ENCODE results near the gene LDB3.

LDB3 gene

GRCh38 chr10:86765548-86765947, 97.2 kb downstream of the LDB3 start:
- DNase-seq (ENCODE audit: low read depth) = no peak

DNA sequence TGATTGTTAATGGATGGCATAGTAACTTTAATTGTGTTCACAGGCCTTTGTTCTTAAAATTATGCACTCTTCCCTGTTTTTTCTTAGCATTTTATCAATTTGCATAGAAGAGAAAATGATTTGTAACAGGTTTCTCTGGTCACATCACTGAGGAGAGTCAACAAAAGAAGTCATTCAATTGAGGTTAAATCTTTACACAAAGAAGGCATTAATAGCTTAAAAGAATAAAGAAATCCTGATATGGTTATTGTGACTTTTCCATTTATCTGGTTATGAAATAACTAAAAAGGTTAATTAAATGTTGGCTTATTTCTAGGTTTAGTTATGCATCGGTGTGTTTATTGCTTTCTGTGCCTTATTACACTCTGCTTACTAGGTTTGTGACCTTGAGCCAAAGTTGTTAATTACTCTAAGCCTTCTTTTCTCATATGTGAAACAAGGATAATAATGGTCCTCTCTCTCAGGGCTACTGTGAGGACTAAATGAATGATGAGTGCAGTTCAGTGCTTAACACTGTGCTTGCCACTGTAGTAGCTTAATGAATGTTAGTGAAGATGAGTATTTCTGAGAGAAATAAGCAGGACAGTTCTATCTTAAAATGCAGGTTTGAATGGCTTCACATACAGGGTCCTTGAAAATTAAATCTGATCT, 100.2 kb downstream of the LDB3 start:
- DNase-seq (ENCODE audit: low read depth) = no peak

DNA sequence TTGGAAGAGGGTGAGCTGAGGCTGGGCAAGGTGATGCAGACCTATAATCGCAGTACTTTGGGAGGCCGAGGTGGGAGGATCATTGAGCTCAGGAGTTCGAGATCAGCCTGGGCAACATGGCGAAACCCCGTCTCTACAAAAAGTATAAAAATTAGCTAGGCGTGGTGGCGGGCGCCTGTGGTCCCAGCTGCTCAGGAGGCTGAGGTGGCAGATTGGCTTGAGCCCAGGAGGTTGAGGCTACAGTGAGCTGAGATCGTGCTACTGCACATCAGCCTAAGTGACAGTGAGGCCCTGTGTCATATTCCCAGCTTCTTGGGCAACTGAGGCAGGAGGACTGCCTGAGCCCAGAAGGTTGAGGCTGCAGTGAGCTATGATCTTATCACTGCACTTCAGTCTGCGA, 101.7 kb downstream of the LDB3 start:
- DNase-seq (ENCODE audit: low read depth) = no peak

DNA sequence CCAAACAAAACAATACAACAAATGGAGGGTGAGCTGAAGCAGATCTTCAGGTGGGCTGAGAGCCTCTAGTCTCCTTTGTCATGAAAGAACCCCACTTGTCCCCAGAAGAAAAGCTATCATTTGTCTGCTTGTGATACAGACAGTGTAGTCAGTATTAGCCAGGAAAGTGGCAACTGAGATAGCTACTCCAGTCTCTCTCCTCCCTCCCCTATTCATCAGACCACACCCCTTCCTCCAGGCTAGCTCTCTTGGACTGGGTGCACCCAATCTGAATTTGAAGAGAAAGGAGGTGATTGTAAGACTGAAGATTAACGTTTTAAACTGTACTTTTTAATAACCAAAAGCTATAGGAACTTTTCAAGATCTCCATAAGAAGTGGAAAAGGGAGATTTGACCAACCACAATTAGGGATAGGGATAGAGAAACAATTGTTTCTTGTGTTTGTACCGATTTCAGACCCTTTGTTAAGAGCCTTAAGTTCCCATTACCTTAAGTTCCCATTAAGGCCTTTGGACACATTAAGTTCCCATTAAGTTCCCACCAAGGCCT, 102.2 kb downstream of the LDB3 start:
- DNase-seq (ENCODE audit: low read depth) = no peak

DNA sequence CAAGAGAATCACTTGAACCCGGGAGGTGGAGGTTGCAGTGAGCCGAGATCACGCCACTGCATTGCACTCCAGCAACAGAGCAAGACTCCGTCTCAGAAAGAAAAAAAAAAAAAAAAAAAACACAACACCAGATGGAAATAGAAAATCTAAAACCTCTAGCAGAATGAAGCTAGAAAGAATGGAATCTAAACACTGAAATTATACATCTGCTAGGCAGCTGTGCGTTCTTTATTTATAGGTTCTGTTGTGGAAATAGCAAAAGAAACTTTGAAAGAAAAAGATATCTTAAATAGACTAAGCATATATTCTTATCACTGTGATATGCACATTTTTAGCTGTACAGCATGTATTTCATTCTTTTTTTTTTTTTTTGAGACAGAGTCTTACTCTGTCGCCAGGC, 105.2 kb downstream of the LDB3 start:
- no peak for DNase-seq (ENCODE audit: low read depth)

DNA sequence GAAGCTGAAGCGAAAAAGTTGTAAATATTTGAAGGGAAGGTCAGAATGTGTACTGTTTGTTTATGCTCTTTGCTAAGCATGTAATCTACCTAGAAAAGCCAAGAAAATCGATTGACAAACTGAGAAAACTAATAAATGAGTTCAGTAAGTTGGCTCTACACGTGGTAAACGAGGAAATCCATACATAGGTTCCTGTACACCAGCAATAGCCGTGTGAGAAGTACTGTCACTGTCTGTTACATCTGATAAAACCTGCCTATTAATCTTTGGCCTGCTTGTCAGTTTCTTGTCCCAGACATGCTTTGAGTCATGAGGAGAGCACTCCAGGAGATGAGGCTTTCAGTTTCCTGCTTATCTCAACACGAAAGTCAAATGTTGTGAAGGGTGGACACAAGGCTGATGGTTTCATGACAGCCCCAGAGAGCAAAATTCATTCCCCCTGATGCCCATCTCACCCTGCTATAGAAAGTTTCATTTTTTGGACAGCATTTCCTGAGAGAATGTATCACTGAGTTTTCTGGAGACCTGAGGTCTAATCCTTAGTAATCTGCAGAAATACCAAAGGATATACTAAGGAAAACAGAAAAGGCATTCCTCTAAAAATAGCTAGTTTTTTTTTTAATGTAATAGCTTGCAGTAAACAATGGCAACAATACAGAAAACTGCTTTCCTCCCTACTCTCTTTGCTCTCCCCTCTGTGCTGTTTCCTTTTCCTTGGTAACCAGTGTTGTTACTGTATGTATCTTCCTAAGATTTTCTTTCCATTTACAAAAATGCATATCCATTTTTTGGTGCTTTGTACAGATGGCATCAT, 107.0 kb downstream of the LDB3 start:
- DNase-seq (ENCODE audit: low read depth) = no peak

- no peak for DNase-seq (ENCODE audit: low read depth)
Measured at GRCh38 chr10:86775870-86776180, 107.5 kb downstream of the LDB3 start.

DNA sequence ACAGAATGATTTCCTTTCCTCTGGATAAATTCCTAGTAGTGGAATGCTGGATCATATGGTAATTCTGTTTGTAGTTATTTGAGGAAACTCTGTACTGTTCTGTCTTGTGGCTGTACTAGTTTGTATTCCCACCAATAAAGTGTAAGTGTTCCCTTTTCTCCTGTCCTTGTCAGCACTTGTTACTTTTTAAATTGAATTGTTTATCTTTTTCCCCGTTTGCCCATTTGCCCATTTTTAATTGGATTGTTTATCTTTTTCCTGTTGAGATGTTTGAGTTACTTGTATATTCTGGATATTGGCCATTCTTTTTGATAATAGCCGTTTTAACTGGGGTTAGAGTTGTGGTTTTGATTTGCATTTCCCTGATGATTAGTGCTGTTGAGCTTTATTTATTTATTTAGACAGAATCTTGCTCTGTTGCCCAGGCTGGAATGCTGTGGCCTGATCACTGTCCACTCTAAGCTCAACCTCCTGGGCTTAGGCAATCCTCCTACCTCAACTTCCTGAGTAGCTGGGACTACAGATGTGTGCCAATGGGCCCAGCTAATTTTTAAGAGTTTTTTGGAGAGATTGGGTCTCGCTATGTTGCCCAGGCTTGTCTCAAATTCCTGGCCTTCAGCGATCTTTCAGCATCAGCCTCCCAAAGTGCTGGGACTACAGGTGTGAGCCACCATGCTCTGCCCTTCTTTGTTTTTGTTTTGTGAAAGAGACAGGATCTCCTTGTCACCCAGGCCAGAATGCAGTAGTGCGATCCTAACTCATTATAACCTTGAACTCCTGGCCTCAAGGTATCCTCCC, 111.1 kb downstream of the LDB3 start:
- DNase-seq (ENCODE audit: low read depth) = no peak

- no peak for DNase-seq (ENCODE audit: low read depth)
Measured at GRCh38 chr10:86782701-86783418, 114.5 kb downstream of the LDB3 start.

DNA sequence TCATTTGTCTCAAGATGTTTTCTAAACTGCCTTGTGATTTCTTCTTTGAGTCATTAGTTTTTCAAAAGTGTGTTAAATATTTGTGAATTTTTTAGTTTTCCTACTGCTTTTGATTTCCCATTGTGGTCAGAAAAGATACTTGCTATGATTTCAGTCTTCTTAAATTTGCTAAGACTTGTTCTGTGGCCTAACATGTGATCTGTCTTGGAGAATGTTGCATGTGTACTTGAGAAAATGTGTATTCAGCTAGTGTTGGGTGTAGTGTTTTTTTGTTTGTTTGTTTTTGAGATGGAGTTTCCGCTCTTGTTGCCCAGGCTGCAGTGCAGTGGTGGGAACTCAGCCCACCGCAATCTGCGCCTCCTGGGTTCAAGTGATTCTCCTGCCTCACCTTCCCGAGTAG, 116.7 kb downstream of the LDB3 start:
- no peak for DNase-seq (ENCODE audit: low read depth)
